ENCODE measurements around the gene VDR.

VDR gene

DNA sequence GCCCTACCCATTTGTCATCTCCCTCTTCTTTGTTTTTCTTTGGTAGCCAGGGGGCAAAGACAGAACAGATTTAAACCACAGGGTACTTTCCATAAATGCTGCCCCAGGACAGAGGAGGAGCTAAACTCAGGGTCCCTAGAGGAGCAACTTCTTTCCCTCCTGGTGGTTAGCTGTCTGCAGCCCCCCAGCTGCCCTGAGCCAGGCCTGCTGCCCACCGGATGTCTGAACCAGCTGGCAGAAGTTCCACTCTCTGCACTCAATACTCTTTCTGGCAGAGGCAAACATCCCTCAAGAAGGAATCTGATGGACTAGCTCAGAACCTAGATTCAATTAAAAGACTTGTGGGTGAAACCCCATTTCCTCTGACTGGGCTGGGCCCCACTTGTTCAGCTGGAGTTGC lies 10.7 kb downstream of the VDR start:
- no peak overlapping the region for H3K4me3 Mint-ChIP-seq
- peaks cover 9% of the 10 kb centered on the region for H3K27me3 Mint-ChIP-seq
- H3K4me1 Mint-ChIP-seq, result peaks cover 11% of the 10 kb centered on the region
- DNase-seq (ENCODE audit: low spot score in 2 of 2), result no peak
- peak; percentile 57 for ATAC-seq (ENCODE audit: low read depth)
- peaks cover 1% of the 10 kb centered on the region for H3K36me3 Mint-ChIP-seq
- H3K9me3 Mint-ChIP-seq, result no peaks in the 10 kb centered on the region
- no peak overlapping the region for H3K27ac Mint-ChIP-seq

DNA sequence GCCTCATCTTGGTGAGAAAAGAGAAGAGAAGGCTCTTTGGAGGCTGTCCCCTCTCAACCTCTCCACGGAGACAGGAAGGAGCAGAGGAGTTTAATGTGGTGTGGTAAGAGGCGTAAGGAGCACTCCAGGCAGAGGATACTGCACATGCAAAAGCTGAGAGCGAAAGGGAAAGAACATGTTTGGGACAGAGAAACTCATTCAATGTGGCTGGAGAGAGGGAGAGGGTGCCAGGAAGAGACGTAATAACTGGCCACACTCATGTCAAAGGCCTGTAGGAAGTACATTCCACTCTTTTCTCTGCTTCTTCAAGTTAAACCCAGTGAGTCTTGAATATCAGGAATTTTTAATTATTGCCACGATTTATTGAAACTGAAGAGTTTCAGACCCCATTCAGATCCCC lies 12.0 kb downstream of the VDR start:
- no peak overlapping the region for H3K4me3 Mint-ChIP-seq
- ATAC-seq (ENCODE audit: low read depth) (no peak), DNase-seq (ENCODE audit: low spot score in 2 of 2) (no peak)
- H3K36me3 Mint-ChIP-seq, result peaks cover 1% of the 10 kb centered on the region
- H3K4me1 Mint-ChIP-seq, result peaks cover 13% of the 10 kb centered on the region
- H3K9me3 Mint-ChIP-seq, result no peaks in the 10 kb centered on the region
- H3K27me3 Mint-ChIP-seq, result peaks cover 5% of the 10 kb centered on the region
- no peak overlapping the region for H3K27ac Mint-ChIP-seq

DNA sequence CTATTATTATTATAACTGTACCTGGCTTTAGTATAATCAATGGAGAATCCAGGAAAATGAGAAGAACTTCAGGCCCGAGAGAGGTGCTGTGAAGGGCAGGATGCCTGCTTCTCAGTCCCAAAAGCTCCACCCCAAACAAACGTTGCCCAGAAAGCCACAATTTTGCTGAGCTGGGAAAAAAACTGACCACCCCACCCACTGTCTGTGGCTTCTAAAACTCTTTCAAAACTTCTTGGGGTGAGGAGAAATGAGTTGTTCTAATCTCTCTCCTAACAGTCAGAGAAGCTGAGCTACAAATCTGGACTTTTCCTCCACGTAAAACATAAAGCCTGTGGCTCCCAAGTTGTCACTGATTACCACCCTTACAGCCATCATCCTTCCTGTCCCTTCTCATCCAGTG lies 13.4 kb downstream of the VDR start:
- Mint-ChIP-seq H3K27ac (no peak overlapping the region), H3K36me3 (peaks cover 1% of the 10 kb centered on the region), H3K9me3 (no peaks in the 10 kb centered on the region), H3K4me1 (peaks cover 13% of the 10 kb centered on the region), H3K4me3 (no peak overlapping the region), H3K27me3 (peaks cover 4% of the 10 kb centered on the region)
- no peak for ATAC-seq (ENCODE audit: low read depth)
- no peak for DNase-seq (ENCODE audit: low spot score in 2 of 2)

DNA sequence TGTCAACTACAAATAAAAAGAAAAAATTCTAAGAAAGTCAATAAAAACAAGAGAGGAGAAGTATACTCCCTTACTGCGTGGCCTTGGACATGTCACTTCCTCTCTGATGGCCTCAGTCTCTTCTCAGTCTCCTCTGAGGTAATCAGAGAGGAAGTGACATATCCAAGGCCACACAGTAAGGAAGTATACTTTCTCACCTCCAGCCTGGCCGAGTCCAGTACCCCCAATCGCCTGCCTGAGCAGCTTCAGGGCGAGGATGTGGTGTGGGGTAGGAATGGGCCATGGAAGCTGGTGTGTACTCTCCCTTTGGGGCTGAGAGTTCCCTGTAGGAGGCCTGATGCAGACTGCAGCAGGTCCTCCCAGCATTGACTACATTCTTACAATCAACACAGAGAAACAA lies 15.8 kb downstream of the VDR start:
- no peaks in the 10 kb centered on the region for H3K9me3 Mint-ChIP-seq
- ATAC-seq (ENCODE audit: low read depth) (peak; percentile 92), DNase-seq (ENCODE audit: low spot score in 2 of 2) (no peak)
- peaks cover 18% of the 10 kb centered on the region for H3K4me1 Mint-ChIP-seq
- H3K27ac Mint-ChIP-seq, result peak overlapping the region; percentile 47
- no peaks in the 10 kb centered on the region for H3K36me3 Mint-ChIP-seq
- peaks cover 8% of the 10 kb centered on the region for H3K27me3 Mint-ChIP-seq
- no peak overlapping the region for H3K4me3 Mint-ChIP-seq

DNA sequence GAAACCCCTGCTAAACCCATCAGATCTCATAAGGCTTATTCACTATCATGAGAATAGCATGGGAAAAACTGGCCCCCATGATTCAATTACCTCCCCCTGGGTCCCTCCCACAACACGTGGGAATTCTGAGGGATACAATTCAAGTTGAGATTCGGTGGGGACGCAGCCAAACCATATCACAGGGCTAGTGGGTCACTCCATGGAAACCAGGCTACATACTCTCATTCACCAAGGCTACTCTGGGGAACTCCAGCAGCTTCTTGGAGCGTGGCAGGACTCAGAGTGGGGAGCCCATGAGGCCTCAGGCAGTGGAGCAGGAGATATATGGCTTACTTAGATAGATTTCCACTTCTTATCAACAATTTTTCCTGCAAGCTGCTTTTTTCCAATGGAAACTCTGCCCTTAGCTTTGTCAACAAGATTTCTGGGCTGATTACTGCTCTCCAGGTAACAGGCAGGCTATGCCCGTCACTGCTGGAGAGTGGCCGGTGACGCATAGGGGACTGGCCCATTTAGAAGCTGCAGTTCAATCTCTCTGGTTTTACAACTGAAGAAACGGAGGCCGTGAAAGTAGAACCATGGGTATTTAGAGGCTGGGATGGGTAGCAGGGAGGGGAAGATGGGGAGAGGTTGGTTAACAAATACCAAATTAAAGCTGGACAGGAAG lies 16.5 kb downstream of the VDR start:
- Mint-ChIP-seq H3K4me1 (peaks cover 16% of the 10 kb centered on the region), H3K9me3 (no peaks in the 10 kb centered on the region), H3K27ac (no peak overlapping the region), H3K4me3 (no peak overlapping the region), H3K27me3 (peaks cover 9% of the 10 kb centered on the region), H3K36me3 (no peaks in the 10 kb centered on the region)
- DNase-seq (ENCODE audit: low spot score in 2 of 2), result no peak
- ATAC-seq (ENCODE audit: low read depth), result no peak

DNA sequence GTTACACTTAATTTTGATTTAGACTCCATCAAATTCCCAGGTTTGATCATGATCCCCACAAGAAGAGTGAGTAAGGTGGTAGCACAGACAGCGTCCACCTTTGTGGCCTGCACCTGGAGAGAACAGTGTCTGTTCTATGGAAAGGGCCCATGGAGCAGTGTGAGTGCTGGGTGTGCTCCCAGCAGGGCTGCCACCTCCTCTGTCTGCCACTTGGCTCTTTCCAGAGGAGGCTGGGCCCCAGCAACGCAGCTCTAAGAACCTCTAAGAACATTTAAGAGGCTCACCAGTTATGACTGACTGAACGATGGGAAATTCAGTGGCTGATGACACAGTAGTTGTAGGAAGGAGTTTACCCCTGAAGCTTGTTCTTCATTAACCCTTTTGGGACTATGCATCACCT lies 17.3 kb downstream of the VDR start:
- Mint-ChIP-seq H3K36me3 (no peaks in the 10 kb centered on the region), H3K27me3 (peaks cover 12% of the 10 kb centered on the region), H3K4me1 (peaks cover 21% of the 10 kb centered on the region), H3K4me3 (no peak overlapping the region), H3K27ac (no peak overlapping the region), H3K9me3 (no peaks in the 10 kb centered on the region)
- ATAC-seq (ENCODE audit: low read depth), result no peak
- no peak for DNase-seq (ENCODE audit: low spot score in 2 of 2)

DNA sequence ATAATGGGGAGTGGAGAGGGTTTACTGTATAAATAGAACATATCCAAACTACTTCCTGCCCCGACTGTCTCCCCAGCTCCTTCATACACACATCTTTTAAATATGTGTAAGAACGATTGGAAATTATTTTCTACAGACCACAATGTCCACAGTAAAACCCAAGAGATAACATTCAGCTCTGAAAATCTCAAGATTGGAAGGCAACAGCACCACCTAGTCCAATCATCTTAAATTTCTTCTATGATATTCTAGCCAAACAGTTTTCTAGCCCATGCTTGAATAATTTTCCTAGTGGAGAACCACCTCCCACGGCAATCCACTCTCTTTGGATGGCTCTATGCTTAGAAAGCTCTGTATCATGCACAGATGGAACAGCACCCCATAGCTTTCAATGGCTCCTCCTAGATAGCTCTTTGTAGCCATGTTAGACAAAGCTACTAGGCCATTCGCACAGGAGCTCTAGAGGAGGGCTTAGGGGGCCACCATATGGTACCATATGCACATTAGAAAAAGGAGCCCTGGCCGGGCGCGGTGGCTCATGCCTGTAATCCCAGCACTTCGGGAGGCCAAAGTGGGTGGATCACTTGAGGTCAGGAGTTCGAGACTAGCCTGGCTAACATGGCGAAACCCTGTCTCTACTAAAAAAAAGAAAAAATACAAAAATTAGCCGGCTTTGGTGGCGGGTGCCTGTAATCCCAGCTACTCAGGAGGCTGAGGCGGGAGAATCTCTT lies 18.1 kb downstream of the VDR start:
- H3K27ac Mint-ChIP-seq, result no peak overlapping the region
- H3K4me1 Mint-ChIP-seq, result peaks cover 26% of the 10 kb centered on the region
- H3K9me3 Mint-ChIP-seq, result no peaks in the 10 kb centered on the region
- peaks cover 17% of the 10 kb centered on the region for H3K27me3 Mint-ChIP-seq
- ATAC-seq (ENCODE audit: low read depth), result no peak
- H3K36me3 Mint-ChIP-seq, result no peaks in the 10 kb centered on the region
- no peak for DNase-seq (ENCODE audit: low spot score in 2 of 2)
- H3K4me3 Mint-ChIP-seq, result no peak overlapping the region

DNA sequence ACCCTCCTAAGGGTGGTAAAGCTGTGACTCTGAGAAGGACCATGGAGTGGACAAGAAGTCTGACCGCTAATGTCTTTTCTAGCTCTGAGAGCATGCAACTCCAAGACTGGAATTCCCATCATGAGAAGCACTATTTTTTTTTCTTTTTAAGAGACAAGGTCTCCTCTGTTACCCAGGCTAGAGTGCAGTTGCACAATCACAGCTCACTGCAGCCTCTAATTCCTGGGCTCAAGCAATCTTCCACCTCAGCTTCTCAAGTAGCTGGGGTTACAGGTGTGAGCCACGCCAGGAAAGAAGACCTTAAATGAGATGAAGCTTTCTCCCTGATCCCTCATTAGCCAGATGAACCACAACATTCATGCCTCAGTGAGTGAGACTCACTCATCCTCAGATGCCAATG lies 19.2 kb downstream of the VDR start:
- DNase-seq (ENCODE audit: low spot score in 2 of 2) (no peak), ATAC-seq (ENCODE audit: low read depth) (no peak)
- peaks cover 18% of the 10 kb centered on the region for H3K27me3 Mint-ChIP-seq
- H3K4me3 Mint-ChIP-seq, result no peak overlapping the region
- no peaks in the 10 kb centered on the region for H3K36me3 Mint-ChIP-seq
- H3K9me3 Mint-ChIP-seq, result no peaks in the 10 kb centered on the region
- H3K27ac Mint-ChIP-seq, result no peak overlapping the region
- H3K4me1 Mint-ChIP-seq, result peaks cover 27% of the 10 kb centered on the region

DNA sequence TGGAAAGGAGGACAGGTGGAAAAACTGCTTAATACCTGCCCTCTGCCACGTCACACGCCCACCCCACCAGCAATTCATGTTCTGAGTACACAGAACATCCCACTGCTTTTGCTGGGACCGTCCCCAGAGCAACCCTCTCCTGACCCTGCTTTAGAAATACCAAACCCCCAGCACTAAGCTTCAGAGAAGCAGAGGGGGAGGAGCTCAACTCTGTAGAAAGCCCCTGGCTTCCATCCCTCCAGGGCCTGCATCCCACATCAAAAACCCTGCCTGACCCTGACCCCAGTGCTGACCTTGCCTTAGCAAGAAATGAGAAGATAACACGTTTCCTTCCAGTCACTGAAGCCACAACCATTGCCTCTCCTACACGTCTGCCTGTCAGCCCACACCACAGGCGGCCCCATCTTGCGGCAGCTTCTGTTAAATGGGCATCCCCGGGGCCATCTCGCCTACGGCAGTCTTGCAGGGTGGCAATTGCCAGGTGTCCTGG lies 19.7 kb downstream of the VDR start:
- DNase-seq (ENCODE audit: low spot score in 2 of 2) (no peak), ATAC-seq (ENCODE audit: low read depth) (no peak)
- no peaks in the 10 kb centered on the region for H3K36me3 Mint-ChIP-seq
- H3K4me1 Mint-ChIP-seq, result peaks cover 27% of the 10 kb centered on the region
- H3K27me3 Mint-ChIP-seq, result peaks cover 18% of the 10 kb centered on the region
- H3K4me3 Mint-ChIP-seq, result no peak overlapping the region
- H3K27ac Mint-ChIP-seq, result no peak overlapping the region
- no peaks in the 10 kb centered on the region for H3K9me3 Mint-ChIP-seq

DNA sequence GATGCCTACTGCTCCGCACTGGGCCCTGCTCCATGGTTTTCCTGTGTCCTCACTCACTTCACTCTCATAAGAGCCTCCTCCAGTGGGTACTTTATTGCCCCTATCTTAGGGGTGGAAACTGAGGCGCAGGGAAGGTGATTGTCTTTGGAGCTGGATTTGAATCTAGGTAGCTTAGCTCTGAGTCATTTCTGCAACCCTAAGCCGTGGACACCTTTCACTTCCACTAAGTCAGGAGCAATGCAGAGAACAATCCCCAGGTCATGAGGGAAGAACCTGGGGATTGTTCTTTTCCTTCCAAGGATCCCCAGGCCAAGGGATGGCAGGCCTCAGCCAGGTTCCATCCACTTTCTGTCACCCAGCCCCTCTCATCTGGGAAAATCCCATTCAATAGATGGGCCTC lies 20.3 kb downstream of the VDR start:
- H3K9me3 Mint-ChIP-seq, result no peaks in the 10 kb centered on the region
- no peak overlapping the region for H3K27ac Mint-ChIP-seq
- DNase-seq (ENCODE audit: low spot score in 2 of 2) (no peak), ATAC-seq (ENCODE audit: low read depth) (no peak)
- no peak overlapping the region for H3K4me3 Mint-ChIP-seq
- H3K27me3 Mint-ChIP-seq, result peaks cover 18% of the 10 kb centered on the region
- H3K4me1 Mint-ChIP-seq, result peaks cover 27% of the 10 kb centered on the region
- no peaks in the 10 kb centered on the region for H3K36me3 Mint-ChIP-seq

DNA sequence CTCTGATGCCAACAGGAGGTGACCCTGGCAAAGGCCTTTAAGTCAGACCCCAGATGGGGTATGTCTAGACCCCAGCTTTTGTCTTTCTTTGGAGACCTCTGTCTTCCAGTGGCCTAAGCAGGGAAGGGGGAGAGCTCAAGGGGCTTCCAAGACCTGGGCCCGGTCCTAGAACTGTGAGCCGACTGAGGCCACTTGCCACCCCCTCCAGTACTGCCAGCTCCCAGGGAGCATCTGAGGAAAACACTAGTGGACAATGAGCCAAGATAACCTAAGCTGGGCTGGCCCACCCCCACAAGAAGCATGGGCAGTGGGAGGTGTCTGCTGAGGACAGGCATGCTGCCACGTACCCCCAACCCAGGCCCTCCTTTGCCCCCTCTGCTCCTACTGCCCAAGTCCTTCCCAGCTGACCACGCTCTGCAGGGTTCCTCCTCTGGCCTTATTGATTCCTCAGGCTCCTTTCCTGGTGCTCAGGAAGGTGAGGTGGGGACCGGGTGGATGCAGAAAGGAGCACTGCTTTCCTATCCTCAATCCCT lies 21.1 kb downstream of the VDR start:
- no peaks in the 10 kb centered on the region for H3K36me3 Mint-ChIP-seq
- ATAC-seq (ENCODE audit: low read depth), result no peak
- DNase-seq (ENCODE audit: low spot score in 2 of 2), result no peak
- H3K9me3 Mint-ChIP-seq, result no peaks in the 10 kb centered on the region
- peaks cover 27% of the 10 kb centered on the region for H3K4me1 Mint-ChIP-seq
- no peak overlapping the region for H3K27ac Mint-ChIP-seq
- H3K4me3 Mint-ChIP-seq, result peak overlapping the region; percentile 18
- H3K27me3 Mint-ChIP-seq, result peaks cover 18% of the 10 kb centered on the region

DNA sequence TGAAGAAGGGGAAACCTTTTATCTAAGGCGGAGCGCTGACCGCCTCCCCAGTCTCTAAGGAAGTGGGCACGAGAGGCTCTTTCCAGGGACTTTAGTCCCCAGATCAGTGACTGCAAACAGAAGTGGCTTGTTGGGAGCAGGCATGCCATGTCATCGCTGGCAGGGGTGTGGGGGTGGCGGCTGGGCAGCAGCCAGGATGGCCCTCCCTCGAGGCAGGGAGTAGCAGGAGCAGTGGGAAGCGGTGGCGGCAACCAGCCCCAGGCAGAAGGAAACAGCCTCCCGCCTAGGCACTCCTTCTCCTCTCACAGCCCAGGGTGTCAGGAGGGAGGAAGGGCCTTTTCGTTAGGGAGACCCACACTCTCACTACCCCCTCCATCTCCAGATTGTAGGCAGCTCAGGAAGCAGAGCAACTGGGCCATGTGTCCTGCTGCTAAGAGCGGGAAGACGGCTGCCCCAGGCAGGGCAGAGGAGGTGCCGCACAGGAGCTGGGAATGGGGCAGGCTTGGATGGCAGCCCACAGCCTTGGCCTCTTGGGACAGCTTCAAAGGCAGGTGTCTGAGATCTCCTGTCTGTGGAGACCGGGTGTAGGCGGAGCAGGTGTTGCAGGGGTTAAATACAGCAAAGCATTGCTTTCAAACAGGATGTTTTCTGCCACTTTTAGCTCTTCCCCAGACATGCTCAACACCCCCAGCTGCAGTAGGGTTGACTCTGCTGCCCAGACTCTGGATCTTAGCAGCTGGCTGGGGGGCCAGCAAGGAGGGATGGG lies 21.8 kb downstream of the VDR start:
- Mint-ChIP-seq H3K4me3 (peak overlapping the region; percentile 70), H3K27me3 (peaks cover 18% of the 10 kb centered on the region), H3K36me3 (no peaks in the 10 kb centered on the region), H3K4me1 (peaks cover 24% of the 10 kb centered on the region), H3K27ac (no peak overlapping the region), H3K9me3 (no peaks in the 10 kb centered on the region)
- ATAC-seq (ENCODE audit: low read depth) (peak; percentile 68), DNase-seq (ENCODE audit: low spot score in 2 of 2) (no peak)

DNA sequence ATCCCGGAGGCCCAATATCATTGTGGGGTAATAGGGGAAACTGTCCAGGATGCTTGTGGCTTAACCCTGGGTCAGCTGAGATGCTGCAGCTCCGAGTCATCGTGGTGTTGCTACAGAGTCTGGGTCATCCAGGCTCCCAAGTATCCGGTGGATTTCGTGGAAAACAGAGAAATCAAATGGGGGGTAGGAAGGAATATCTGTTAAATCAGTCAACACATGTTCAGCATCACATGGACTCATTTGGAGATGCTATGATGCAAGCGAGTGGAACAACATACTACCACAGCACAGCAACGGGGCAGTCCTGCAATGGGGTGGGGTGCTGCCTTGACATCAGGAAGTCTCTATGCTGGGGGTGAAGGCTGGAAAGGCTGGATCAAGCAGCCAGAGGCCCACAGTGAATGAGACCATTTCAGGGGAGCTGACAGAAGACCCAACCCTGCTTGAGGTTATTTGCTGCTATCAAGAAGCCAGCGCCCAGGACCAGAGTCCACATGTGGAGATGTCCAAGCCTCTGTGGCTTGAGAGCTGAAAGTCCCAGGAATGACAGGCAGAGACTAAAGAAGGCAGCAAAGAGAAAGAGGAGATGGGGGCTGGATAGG lies 22.9 kb downstream of the VDR start:
- H3K27me3 Mint-ChIP-seq, result peaks cover 18% of the 10 kb centered on the region
- no peak for ATAC-seq (ENCODE audit: low read depth)
- no peak overlapping the region for H3K27ac Mint-ChIP-seq
- no peaks in the 10 kb centered on the region for H3K9me3 Mint-ChIP-seq
- peak overlapping the region; percentile 68 for H3K4me3 Mint-ChIP-seq
- peaks cover 24% of the 10 kb centered on the region for H3K4me1 Mint-ChIP-seq
- H3K36me3 Mint-ChIP-seq, result no peaks in the 10 kb centered on the region
- no peak for DNase-seq (ENCODE audit: low spot score in 2 of 2)

DNA sequence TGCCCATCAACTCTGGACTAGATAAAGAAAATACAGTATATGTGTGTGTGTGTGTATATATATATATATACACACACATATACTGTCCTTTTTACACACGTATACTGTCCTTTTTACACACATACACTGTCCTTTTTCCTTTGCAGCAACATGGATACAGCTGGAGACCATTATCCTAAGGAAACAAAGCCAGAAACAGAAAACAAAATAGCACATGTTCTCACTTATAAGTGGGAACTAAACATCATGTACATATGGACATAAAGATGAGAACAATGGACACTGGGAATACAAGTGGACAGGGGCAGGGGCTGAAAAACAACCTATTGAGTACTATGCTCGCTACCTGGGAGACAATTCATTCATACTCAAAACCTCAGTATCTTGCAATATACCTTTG lies 23.7 kb downstream of the VDR start:
- Mint-ChIP-seq H3K4me1 (peaks cover 21% of the 10 kb centered on the region), H3K9me3 (no peaks in the 10 kb centered on the region), H3K27ac (no peak overlapping the region), H3K4me3 (no peak overlapping the region), H3K27me3 (peaks cover 15% of the 10 kb centered on the region), H3K36me3 (no peaks in the 10 kb centered on the region)
- ATAC-seq (ENCODE audit: low read depth) (no peak), DNase-seq (ENCODE audit: low spot score in 2 of 2) (no peak)
